Stimulated activated CD4-positive, alpha-beta T cell treated with anti-CD3 and anti-CD28 coated beads, TNF-alpha, amount 100 ng/mL, for 4 hours (primary cell): ENCODE measurements around the gene PRG3.
A peak's percentile ranks its signal among the peaks of the same experiment; 100 is the strongest.

ENCODE experiments used
- DNase-seq, 3 experiments: peaks; one replicate each; pipeline ENCODE4 v3.0.0-alpha.2; 2020; ENCODE audit warnings: low read depth in 3 of 3

Gene PRG3

DNA sequence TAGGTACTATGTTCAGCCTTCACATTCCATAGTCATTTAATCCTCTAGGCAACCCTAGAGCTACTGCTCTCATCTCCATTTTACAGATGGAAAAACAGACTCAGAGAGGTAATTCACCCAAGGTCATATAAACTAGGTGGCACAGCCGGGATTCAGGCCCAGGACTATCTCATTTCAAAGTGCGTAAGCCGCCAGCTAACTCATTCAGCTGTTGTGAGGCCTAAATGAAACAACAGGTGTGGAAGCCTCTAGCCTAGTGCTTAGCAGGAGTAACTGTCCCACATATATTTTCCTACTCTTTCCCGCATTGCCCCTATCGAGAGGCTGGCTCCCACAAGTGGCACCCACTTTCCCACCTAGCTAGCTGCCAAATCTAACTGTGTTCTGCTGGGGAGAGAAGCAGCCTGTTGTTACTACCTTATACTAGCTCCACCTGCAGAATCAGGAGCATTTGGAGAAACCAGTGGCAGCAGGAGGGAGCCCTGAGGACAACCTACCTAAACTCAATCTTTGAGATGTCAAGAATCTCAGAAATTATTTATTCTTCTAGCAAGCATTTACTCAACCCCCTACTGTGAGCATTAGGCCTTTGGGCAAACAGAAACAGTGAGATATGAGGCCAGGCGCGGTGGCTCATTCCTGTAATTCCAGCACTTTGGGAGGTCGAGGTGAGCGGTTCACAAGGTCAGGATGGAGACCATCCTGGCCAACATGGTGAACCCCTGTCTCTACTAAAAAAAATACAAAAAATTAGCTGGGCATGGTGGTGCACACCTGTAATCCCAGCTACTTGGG, 20.9 kb downstream of the PRG3 start:
- no peak for DNase-seq

DNA sequence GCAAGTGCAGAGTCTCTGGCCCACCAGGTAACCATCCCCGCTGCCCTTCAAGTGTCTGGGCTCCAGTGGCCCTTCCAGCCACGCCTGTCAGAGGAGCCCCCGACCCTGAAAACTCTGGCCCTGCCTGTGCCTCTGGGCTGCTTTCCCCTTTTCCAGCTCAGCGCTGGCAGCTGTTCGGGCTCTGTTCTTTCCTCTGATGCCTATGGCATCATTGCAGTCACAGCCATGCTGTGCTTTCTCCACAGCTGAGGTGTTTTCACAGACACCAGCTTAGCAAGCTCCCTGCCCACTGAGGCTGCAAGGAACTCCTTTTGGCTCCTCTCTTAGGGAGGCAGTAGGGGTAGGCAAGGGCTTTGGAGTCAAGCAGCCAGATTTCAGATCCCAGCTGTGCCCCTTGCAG, 21.6 kb downstream of the PRG3 start:
- no peak for DNase-seq

DNA sequence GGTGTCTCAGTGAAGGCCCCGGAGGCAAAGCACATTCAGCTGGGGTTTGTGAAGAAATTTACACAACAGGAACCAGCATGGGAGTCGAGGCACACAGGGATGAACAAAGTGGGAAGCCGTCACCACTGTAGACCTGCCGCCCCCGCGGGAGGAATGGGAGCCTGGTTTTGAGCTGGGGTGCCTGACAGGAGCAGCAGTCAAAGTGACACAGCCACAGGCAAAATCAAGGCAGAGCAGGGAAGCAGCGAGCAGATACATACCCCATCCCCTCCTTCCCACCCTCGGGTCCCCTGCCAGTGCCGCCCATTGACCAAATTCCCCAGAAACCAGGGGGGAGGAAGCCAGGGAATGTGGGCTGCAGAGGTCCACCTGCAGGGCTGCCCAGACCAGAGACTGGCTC, 22.0 kb downstream of the PRG3 start:
- no peak for DNase-seq

DNA sequence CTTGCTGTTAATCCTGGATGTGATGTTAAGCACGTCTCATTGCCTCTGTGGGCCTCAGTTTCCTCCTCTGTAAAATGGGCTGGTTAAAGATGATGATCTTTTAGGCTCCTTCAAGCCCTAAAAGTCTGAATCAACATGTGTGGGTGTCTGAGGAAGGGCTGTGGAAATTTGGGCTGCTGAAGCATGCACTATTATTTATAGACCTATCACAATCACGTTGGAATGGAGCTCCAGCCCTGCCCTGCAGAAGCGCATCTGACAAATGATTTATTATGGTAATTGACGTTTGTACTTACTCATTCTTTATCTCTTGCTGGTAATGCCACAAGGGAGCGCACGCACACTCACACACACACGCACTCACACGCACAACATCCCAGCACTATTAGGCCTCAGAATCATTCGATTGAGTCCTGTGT, 22.4 kb downstream of the PRG3 start:
- no peak for DNase-seq

DNA sequence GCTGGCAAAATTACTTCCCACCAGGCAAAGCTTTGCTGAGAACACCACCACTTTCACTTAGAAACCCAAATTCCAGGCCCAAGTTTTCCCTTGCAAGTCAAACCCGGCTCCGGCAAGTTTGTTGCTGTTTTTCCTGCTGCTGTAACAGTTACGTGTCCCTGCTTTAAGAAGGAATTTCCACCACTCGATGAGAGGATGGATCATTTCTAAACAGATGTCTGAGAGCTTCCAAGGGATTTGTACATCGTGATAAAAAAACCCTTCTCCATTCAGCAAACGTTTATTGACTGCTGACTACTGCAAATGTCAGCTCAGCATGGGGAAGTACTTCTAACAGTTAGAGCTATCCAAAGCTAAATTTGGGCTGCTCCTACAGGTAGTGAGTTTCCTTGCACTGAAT, 23.1 kb downstream of the PRG3 start:
- no peak for DNase-seq

DNA sequence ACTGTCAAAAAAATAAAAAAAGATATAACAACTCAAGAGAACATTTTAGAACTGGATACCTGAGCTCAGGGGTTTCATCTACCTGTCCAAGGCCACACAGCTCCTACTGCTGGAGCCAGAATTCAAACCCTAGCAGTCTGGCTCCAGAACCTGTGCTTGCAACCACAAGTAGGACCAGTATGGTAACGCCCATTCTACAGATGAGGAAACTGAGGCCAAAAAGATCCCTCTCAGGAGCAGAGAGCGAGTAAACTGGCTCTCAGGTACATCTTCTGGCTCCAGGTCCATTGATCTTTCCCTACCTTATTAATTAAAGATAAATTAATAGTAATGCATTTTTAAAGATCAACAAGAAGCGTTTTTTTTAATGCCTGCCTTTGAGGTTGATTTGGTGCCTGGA, 23.6 kb downstream of the PRG3 start:
- no peak for DNase-seq

DNA sequence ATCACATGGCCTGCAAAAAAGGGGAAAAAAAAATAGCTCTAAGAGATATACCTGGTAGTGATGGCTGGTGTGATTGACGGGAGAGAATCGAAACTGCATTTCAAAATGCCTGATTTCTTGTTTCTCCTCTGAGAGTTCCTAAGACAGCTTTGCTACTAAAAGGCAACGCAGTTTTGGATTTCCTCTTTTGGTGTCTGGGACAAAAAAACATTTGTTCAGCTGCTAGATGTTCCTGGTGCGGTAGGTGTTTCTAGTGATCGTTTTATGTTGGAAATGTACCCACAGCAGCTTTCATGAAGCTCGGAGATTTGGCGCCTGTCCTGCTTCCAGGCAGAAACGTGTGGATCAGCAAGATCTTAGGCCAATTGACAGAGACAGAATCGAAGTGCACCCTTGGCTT, 24.7 kb downstream of the PRG3 start:
- DNase-seq: no peak

DNA sequence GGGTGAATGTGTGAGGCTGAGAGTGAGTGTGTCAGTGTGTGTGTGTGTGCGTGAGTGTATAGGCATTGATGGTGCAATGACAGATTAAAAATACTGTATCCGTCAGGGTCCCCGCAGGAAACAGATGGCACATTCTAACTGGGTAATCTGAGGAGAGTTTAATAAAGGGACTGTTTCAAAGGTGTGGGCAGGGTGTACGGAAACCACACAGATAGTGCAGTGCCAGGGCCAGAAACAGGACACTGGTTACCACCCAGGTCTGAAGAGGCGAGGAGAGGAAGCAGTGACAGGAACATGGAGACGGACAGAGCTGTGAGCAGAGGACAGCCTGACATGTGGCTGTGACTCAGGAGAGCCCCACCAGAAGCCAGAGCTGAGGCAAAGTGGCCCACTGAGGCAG, 26.3 kb downstream of the PRG3 start:
- DNase-seq: no peak

DNA sequence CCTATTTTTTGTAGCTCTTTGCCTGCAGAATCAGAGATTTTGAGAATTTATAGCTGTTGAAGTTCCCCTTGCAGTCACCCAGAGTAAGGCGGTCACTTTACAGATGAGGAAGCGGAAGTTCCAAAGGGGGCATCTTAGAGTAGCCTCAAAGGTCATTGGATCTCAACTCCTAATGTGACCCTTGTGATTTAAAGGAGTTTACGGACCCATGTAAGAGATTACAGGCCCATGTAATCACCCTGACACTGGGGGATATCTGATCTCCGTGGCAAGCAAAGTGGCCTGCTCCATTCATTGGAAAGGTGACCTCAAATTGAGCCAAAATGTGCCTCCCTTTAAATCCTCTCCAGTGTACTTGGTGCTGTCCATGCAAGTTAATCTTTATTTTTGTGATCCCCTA, 27.1 kb downstream of the PRG3 start:
- DNase-seq: no peak

DNA sequence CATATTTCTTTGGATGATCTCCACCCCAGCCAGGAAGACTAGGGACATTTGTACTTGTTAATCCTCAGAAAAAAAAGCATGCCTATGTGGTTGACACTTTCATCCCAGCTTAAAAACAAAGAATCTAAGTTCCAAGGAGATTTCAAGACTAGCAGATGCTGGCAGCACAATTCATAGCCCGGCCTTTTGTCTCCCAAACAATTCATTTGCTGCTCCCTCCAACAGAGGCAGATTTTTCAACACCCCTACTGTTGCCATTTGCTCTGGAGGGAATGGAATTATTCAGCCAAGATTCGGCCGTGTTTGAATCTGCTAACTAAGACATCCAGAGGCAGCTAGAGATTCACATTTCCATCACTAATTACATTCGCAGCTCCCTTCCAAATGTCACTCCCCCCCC, 27.5 kb downstream of the PRG3 start:
- DNase-seq: no peak

DNA sequence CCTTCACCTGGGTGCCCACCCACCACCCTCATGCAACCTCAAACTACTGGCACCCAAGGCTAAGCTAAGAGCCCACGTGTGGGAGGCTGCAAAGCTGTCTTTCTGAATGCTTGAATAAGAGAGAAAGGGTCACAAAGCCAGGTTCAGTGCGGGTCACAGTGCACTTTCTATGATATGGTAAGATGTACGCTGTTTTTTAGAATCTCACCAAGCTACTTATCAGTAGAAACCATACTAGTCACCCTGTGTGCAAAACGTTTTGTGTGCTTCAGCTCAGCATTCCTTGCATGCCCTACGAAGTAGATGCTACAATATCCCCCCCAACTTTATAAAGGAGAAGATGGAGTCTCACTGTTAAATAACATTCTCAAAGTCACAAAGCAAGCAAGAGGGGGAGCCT, 27.9 kb downstream of the PRG3 start:
- no peak for DNase-seq

DNA sequence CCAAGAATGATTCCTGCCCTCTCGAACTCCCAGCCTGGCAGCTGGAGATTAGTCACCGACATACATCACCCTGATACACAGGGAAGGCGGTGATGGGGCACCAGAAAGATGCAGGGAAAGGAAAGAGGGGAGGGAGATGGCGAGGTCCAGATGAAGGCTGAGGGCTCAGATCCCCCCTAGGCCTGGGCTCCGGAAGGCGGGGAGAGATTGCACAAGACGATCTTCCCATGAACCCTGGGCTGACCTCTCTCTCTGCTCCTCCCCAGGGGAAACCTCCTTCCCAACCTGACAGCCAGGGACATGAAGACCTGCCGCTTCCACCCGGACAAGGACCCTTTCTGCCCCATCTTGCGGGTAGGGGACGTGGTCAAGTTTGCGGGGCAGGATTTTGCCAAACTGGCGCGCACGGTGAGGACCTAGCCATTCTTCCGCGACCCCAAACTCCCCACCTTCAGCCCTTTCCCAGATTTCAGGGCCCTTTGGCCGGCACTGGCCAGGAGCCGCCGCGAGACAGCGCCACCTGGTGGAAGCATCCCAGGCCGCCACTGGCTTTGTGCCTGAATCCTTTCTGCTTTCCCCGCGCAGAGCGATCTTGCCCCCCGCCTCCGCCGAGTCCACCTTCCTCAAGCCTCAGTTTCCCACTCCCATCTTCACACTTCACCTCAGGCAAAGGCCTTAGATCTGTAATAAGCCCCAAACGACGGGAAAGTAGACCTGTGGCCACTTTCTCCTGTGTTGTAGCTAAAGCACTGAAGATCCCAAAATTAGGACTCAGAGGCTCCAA, 31.3 kb downstream of the PRG3 start:
- peak; percentile 25 to 45 (median 30) for DNase-seq

DNA sequence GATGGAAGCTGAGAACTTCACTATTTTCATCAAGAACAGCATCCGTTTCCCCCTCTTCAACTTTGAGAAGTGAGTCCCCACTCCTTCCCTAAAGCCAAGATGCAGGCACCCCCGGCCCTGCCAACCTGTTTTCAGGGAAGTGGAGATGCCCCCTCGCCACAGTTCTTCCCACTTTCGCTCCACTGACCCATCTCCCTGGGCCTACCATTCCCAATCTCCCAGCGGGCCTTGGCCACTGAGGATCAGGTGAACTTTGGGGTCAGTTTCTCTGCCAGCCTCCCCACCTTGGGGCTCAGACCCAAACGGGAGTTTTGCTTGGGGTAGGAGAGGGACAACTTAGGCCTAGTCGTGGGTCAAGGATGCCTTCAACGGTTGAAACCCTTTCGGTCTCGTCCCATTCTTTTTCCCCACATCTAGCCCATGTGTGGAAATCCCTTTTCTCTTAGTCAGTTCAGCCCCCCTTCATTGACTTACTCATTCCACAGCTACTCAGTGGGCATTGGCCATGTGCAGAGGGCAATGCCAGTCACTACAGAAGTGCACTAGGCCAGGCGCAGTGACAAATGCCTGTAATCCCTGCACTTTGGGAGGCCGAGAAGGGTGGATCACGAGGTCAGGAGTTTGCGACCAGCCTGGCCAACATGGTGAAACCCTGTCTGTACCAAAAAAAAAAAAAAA, 32.2 kb downstream of the PRG3 start:
- no peak for DNase-seq

DNA sequence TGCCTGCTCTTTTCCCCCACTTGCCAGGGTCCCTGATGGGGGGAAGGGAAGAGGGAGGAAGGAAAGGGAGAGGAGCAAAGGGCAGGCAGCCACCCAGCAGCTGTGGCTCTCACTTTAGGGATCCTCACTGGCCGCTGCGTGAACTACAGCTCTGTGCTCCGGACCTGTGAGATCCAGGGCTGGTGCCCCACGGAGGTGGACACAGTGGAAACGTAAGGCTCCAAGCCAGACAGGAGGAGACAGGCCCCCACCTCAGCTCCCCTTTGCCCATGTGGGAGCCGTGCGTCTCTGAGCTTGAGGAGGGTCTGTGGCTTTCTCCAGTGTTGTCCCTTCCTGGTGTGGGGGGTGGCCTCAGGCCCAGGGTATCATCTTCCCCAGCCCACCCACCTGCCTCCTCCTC, 32.9 kb downstream of the PRG3 start:
- no peak for DNase-seq

DNA sequence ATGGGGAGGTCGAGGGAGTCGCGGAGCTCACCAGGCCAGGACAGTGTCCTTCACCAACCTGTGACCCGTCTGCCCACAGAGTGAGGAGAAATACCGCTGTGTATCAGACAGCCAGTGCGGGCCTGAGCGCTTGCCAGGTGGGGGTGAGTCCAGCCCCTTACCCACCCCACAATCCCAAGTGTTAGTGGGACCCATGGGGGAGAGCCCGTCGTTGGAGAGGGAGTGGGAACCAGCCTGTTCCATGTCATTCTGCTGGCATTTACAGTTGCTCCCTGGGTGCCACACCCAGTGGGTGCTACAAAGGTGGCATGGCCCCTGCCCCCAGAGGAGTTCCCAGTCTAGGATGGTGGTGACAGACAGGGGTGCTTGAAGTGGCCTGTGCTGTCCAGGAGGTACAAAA, 33.6 kb downstream of the PRG3 start:
- no peak for DNase-seq

DNA sequence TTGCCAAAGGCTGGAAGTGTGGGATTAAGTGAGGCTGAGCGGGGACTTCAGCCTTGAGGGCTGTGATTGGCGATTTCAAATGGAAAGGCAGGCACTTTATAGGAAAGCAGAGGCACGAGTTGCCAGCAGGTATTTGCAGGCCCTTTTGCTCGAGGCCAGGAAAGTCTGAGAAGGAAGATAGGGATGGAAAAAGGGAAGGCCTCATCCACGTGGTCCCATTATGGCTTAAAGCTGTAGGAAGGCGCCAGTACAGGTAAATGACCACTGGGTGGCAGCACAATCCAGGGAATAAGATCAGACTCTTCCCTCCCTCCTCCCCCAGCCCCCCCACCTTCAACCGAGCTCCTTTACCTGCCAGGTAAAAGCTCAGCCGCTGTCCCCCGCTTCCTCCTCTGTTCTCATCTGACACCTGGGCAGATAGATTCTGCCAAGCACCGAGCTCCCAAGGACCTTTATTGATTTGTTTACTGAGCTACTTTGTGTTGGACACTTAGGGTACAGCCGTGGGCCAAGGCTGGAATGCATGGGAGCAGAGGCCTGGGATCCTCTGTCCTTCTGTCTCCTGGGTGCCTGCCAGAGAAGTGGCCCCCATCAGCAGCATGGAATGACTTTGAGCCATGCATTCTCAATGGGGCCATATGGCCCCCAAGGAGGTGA, 35.3 kb downstream of the PRG3 start:
- peak; percentile 48 to 63 (median 51) for DNase-seq

DNA sequence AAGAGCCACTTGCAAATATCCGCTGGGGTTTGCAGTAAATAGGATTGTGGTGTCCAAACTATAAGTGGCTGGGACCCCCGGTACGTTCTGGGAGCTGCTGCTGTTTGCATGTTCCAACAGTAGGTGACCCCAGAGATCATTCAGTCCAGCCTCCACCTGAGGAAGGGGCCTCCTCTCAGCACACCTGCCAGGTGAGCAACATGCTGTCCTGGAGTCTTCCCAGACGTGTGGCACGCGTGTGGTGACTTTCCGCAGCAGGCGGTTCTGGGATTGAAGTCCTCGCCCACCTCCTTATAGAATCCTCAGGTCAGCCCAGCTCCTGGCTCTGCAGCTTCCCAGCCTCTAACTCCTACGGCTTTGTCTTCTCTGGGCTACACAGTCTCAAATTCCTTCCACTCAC, 36.1 kb downstream of the PRG3 start:
- DNase-seq: no peak

DNA sequence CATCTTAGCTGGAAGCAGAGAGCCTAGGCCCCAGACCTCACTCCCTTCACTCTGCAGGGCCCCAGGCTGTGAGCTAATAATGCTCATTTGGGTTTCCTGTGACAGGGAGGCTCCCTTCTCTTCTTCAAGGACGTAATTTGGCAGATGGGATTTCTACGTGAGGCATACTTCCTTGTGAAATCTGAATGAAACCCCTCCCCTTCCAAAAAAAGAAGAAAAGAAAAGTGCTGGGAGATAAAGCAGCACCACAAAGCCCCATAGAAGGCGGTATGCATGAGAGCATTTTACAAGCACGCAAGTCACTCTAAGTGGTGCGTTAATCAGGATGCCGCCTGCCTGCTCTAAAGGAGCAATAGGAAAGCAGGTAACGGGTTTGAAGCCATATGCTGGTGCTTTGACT, 37.1 kb downstream of the PRG3 start:
- no peak for DNase-seq

DNA sequence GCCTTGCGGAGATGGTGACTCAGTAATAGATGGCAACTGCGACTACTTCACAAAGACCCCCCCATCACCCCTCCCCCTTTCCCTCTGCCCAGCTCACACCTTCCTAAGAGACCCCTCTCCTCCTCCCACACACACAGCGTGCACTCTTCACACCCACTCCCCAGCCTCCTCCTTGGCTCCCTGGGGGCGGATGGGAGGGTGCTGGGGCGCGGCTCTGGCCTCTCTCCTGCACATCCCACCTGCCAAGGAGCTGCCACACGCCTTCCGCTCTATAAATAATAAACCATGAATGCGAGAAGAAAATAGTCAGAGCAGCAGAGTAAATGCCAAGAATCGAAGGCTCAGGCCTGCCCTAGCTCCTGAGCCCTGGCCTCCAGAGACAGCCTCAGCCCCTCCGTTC, 38.2 kb downstream of the PRG3 start:
- no peak for DNase-seq

DNA sequence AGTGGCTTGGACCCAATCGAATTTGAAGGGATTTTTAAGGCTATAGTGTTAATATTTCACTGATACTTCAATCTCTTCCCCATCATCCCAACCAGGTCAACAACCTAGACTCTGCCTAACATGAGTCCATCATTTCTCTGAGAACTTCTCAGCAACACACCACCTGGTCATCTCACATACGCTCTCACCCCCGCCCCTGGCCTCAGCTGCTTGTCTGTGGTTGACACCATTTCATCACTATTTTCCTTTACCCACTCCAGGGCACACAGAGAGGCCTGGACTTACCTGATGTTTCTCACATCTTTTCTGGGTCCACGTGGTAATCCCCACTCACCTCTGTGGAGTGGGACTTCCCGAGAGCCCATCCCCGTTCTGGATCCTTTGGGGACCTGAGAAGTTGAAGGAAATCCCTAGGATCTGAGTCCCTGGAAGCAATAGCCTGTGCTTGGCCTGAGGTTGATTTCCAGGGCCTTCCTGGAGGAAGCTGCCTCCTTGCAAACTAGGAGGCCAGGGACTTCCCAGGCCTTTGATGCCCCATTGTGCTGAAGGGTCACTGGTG, 39.6 kb downstream of the PRG3 start:
- no peak for DNase-seq

DNA sequence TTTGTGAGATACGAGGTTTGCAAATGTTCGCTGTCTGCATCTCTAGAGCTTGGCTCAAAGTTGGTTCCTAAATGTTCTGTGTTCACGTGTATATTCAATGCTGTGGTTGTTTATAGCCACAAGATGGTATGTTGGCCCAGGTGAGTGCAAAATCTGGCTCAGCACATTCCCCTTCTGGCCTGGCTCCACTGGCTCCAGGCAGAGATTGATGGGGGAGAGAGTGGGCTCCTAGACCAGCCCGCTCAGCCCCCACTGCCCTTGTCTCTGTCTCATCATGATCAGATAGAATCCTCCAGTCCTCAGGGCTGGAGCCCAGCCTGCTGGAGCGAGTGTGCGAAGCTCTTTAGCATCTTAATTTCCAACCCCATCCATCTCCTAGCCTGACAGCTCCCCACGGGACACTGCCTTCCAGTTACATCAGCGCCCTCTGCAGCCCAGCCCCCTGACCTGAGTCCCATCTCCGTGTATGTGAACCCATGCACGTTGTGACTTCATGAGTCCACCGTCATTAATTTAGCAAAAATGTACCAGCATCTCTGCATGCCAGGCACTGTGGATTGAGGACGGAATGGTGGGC, 40.8 kb downstream of the PRG3 start:
- DNase-seq: no peak

DNA sequence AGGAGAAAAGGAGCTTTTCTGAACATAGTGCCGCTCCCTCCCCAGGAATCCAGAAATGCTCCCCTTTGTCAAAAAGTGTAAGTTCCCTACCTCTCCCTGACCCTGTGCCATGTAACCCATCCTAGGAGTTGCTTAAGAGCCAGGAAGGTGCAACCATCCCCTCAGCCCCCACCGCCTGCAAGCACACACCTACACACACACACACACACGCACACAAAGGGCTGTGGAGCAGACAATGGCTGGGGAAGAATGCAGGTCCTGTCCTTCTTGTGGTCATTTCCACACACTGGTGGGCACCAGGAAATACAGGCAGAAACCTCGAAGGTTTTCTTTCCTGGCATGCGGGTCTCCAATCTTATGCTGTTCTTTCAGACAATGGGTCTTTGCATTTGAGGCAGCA, 41.6 kb downstream of the PRG3 start:
- no peak for DNase-seq
